ENCODE data around the gene CAMK2A.

Gene CAMK2A

GRCh38 chr5:150301901-150302300 is 12.3 kb upstream of the CAMK2A start:
- TF ChIP-seq CTCF (IDR thresholded peaks at IDR 0.05; ENCODE audit: borderline replicate concordance, insufficient read depth, low read depth, low read length), result no peak
- no peak overlapping the region for H3K4me3 ChIP-seq (ENCODE audit: low read depth, low read length)

GRCh38 chr5:150301170-150301505 is 11.6 kb upstream of the CAMK2A start:
- TF ChIP-seq CTCF (IDR thresholded peaks at IDR 0.05; ENCODE audit: borderline replicate concordance, insufficient read depth, low read depth, low read length), result no peak
- no peak overlapping the region for H3K4me3 ChIP-seq (ENCODE audit: low read depth, low read length)

- H3K4me3 ChIP-seq (ENCODE audit: low read depth, low read length), result no peak overlapping the region
- TF ChIP-seq CTCF (IDR thresholded peaks at IDR 0.05; ENCODE audit: borderline replicate concordance, insufficient read depth, low read depth, low read length), result no peak
Observed at GRCh38 chr5:150300496-150301169, 11.1 kb upstream of the CAMK2A start.

GRCh38 chr5:150299571-150300327 is 10.2 kb upstream of the CAMK2A start:
- no peak for TF ChIP-seq CTCF (IDR thresholded peaks at IDR 0.05; ENCODE audit: borderline replicate concordance, insufficient read depth, low read depth, low read length)
- no peak overlapping the region for H3K4me3 ChIP-seq (ENCODE audit: low read depth, low read length)

- TF ChIP-seq CTCF (IDR thresholded peaks at IDR 0.05; ENCODE audit: borderline replicate concordance, insufficient read depth, low read depth, low read length), result no peak
- H3K4me3 ChIP-seq (ENCODE audit: low read depth, low read length), result no peak overlapping the region
Observed at GRCh38 chr5:150298701-150299451, 9.3 kb upstream of the CAMK2A start.

DNA sequence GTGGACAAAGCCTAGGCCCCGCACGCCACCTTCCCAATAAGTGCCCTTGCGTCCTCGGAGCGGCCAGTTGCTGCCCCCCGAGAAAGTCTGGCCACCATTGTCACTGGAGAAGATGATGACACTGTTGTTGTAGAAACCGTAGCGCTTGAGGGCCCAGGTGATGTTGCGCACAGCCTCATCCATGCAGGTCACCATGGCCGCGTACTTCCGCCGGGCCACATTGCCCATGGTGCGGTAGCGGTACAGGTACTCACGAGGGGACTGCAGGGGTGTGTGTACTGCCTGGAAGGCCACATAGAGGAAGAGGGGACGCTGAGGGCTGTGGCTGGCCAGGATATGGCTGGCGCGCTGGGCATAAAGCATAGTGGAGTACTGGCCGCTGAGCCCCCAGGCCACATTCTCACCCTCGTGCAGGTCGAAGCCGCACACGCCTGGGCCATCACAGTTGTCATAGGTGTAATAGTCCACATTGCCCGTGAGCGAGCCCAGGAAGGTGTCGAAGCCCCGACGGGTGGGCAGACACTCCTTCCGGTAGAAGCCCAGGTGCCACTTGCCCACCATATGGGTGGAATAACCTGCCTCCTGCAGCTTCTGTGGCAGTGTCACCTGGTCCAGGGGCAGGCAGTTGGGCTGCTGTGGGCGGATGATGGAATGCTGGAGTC is 8.5 kb upstream of the CAMK2A start:
- TF ChIP-seq CTCF (IDR thresholded peaks at IDR 0.05; ENCODE audit: borderline replicate concordance, insufficient read depth, low read depth, low read length), result no peak

More for the DNA sequence above, 8.5 kb upstream of the CAMK2A start:
- no peak overlapping the region for H3K4me3 ChIP-seq (ENCODE audit: low read depth, low read length)

All from GM12875 (cell line).